NCI-H345 (cell line): ENCODE results near the gene APP.
"Not testable (repeated sequence)": the region's sequence is repeated elsewhere in the genome, so short reads cannot be mapped to it uniquely, and the experiment has no call there.

Experiments
- DNase-seq: peaks from one replicate; lab custom pipeline; 2025; lab: John Stamatoyannopoulos, UW

APP gene

GRCh38 chr21:25936776-25937175, 233.8 kb downstream of the APP start:
- DNase-seq: no peak

- no peak for DNase-seq
These were observed 235.8 kb downstream of the APP start for GRCh38 chr21:25934771-25935224.

- DNase-seq: no peak
These were observed 236.4 kb downstream of the APP start for GRCh38 chr21:25934130-25934529.

- DNase-seq: no peak
These were observed 238.8 kb downstream of the APP start for GRCh38 chr21:25931765-25932164.

- no peak for DNase-seq
These were observed 240.6 kb downstream of the APP start for GRCh38 chr21:25929856-25930520.

GRCh38 chr21:25927195-25927880, 243.2 kb downstream of the APP start:
- no peak for DNase-seq

GRCh38 chr21:25925936-25926335, 244.6 kb downstream of the APP start:
- no peak for DNase-seq

- DNase-seq: no peak
These were observed 245.3 kb downstream of the APP start for GRCh38 chr21:25925064-25925800.

- not testable (repeated sequence) for DNase-seq
These were observed 252.4 kb downstream of the APP start for GRCh38 chr21:25918152-25918551.

- no peak for DNase-seq
These were observed 254.3 kb downstream of the APP start for GRCh38 chr21:25916226-25916625.

- no peak for DNase-seq
These were observed 257.1 kb downstream of the APP start for GRCh38 chr21:25913479-25913878.

GRCh38 chr21:25912402-25912746, 258.2 kb downstream of the APP start:
- DNase-seq: no peak

GRCh38 chr21:25911730-25912401, 258.7 kb downstream of the APP start:
- no peak for DNase-seq

- no peak for DNase-seq
These were observed 259.8 kb downstream of the APP start for GRCh38 chr21:25910809-25911208.

- no peak for DNase-seq
These were observed 261.2 kb downstream of the APP start for GRCh38 chr21:25909341-25909740.

- no peak for DNase-seq
These were observed 262.1 kb downstream of the APP start for GRCh38 chr21:25908495-25908894.

GRCh38 chr21:25907573-25908275, 262.8 kb downstream of the APP start:
- no peak for DNase-seq

- DNase-seq: no peak
These were observed 264.0 kb downstream of the APP start for GRCh38 chr21:25906587-25906986.

- DNase-seq: no peak
These were observed 265.4 kb downstream of the APP start for GRCh38 chr21:25905126-25905525.

- no peak for DNase-seq
These were observed 266.4 kb downstream of the APP start for GRCh38 chr21:25904044-25904695.

- no peak for DNase-seq
These were observed 267.0 kb downstream of the APP start for GRCh38 chr21:25903607-25904006.
